ENCODE measurements around the gene GPR87. TPM values are rescaled to one million over a fixed set of nuclear protein-coding genes. Genes with fewer than 3 reads are reported as not detected.

GPR87 gene
- total RNA-seq, 2 experiments from 2014 or later = not detected

GRCh38 chr3:151301787-151302186 lies 14.8 kb downstream of the GPR87 start:
- no peak overlapping the region for H3K4me3 Mint-ChIP-seq
- no peak for TF ChIP-seq CTCF (IDR thresholded peaks at IDR 0.05)
- intact Hi-C loops (cut with micrococcal nuclease) = no loop called here
- CTCF ChIA-PET = no interaction called here
- peaks cover 10% of the 10 kb centered on the region for H3K27me3 Mint-ChIP-seq
- no peaks in the 10 kb centered on the region for H3K9me3 Mint-ChIP-seq
- H3K4me1 Mint-ChIP-seq (ENCODE audit: low read depth) = peaks cover 45% of the 10 kb centered on the region
- no peaks in the 10 kb centered on the region for H3K36me3 Mint-ChIP-seq (ENCODE audit: low read depth)
- DNase-seq = no peak
- H3K27ac Mint-ChIP-seq = no peak overlapping the region
- POLR2A ChIA-PET = interaction anchor here (0.7 kb wide), 1 partner anchor 181 kb away, joined by 3 read pairs; no protein-coding TSS in a partner anchor
- peak; percentile 16 for ATAC-seq

GRCh38 chr3:151300539-151300938 lies 16.1 kb downstream of the GPR87 start:
- no peaks in the 10 kb centered on the region for H3K9me3 Mint-ChIP-seq
- H3K27ac Mint-ChIP-seq = no peak overlapping the region
- intact Hi-C loops (cut with micrococcal nuclease) = no loop called here
- H3K36me3 Mint-ChIP-seq (ENCODE audit: low read depth) = no peaks in the 10 kb centered on the region
- no peak for TF ChIP-seq CTCF (IDR thresholded peaks at IDR 0.05)
- ATAC-seq = no peak
- no peak overlapping the region for H3K4me3 Mint-ChIP-seq
- ChIA-PET POLR2A (interaction anchor here (0.6 kb wide), 1 partner anchor 96 kb away, joined by 4 read pairs; no protein-coding TSS in a partner anchor), CTCF (interaction anchor here (0.6 to 1.2 kb wide), 2 partner anchors 13 to 155 kb away, joined by 3 read pairs; no protein-coding TSS in a partner anchor)
- peaks cover 10% of the 10 kb centered on the region for H3K27me3 Mint-ChIP-seq
- peaks cover 33% of the 10 kb centered on the region for H3K4me1 Mint-ChIP-seq (ENCODE audit: low read depth)
- no peak for DNase-seq

- Mint-ChIP-seq H3K4me1 (ENCODE audit: low read depth) (peaks cover 21% of the 10 kb centered on the region), H3K4me3 (no peak overlapping the region), H3K27ac (no peak overlapping the region), H3K9me3 (no peaks in the 10 kb centered on the region), H3K27me3 (peaks cover 14% of the 10 kb centered on the region), H3K36me3 (ENCODE audit: low read depth) (no peaks in the 10 kb centered on the region)
- ATAC-seq (no peak), DNase-seq (no peak)
- intact Hi-C loops (cut with micrococcal nuclease) = loop anchor here (10.0 kb wide), 1 partner anchor 536 kb away; no protein-coding TSS in a partner anchor
- POLR2A ChIA-PET = no interaction called here
- TF ChIP-seq CTCF (IDR thresholded peaks at IDR 0.05) = no peak
- CTCF ChIA-PET = interaction anchor here (1.1 to 1.8 kb wide), 5 partner anchors 15 to 152 kb away, joined by 3 to 11 read pairs (median 4); no protein-coding TSS in a partner anchor
Measured at GRCh38 chr3:151299006-151299405, 17.6 kb downstream of the GPR87 start.

- TF ChIP-seq CTCF (IDR thresholded peaks at IDR 0.05) = no peak
- H3K9me3 Mint-ChIP-seq = no peaks in the 10 kb centered on the region
Measured at GRCh38 chr3:151297429-151297828, 19.2 kb downstream of the GPR87 start.

GRCh38 chr3:151296226-151296625 lies 20.4 kb downstream of the GPR87 start:
- ATAC-seq (no peak), DNase-seq (no peak)
- Mint-ChIP-seq H3K9me3 (no peaks in the 10 kb centered on the region), H3K4me3 (no peak overlapping the region), H3K27me3 (peaks cover 13% of the 10 kb centered on the region), H3K36me3 (ENCODE audit: low read depth) (no peaks in the 10 kb centered on the region), H3K27ac (no peak overlapping the region), H3K4me1 (ENCODE audit: low read depth) (peaks cover 3% of the 10 kb centered on the region)
- TF ChIP-seq CTCF (IDR thresholded peaks at IDR 0.05) = no peak
- intact Hi-C loops (cut with micrococcal nuclease) = loop anchor here (10.0 kb wide), 1 partner anchor 539 kb away; no protein-coding TSS in a partner anchor
- CTCF ChIA-PET = no interaction called here
- POLR2A ChIA-PET = no interaction called here

More at GRCh38 chr3:151297429-151297828, 19.2 kb downstream of the GPR87 start:
- ChIA-PET CTCF (interaction anchor here (1.4 kb wide), 1 partner anchor 69 kb away, joined by 3 read pairs; no protein-coding TSS in a partner anchor), POLR2A (no interaction called here)
- no peak for ATAC-seq
- DNase-seq = no peak
- intact Hi-C loops (cut with micrococcal nuclease) = loop anchor here (10.0 kb wide), 1 partner anchor 537 kb away; no protein-coding TSS in a partner anchor
- H3K27me3 Mint-ChIP-seq = peaks cover 13% of the 10 kb centered on the region
- H3K4me1 Mint-ChIP-seq (ENCODE audit: low read depth) = peaks cover 9% of the 10 kb centered on the region
- no peak overlapping the region for H3K27ac Mint-ChIP-seq
- no peaks in the 10 kb centered on the region for H3K36me3 Mint-ChIP-seq (ENCODE audit: low read depth)
- no peak overlapping the region for H3K4me3 Mint-ChIP-seq

Data from activated CD8-positive, alpha-beta T cell treated with anti-CD3 and anti-CD28 coated beads for 36 hours (primary cell).